ENCODE results near the gene TMEM81. TPM values are rescaled to one million over a fixed set of nuclear protein-coding genes. Genes with fewer than 3 reads are reported as not detected.
A peak's percentile ranks its signal among the peaks of the same experiment; 100 is the strongest.

Gene TMEM81
- total and polyA plus RNA-seq, 2 of the 8 experiments (the other 6 are each of a cell fraction or from before 2014, with no cell fraction given): 2.1 to 5.9 TPM

DNA sequence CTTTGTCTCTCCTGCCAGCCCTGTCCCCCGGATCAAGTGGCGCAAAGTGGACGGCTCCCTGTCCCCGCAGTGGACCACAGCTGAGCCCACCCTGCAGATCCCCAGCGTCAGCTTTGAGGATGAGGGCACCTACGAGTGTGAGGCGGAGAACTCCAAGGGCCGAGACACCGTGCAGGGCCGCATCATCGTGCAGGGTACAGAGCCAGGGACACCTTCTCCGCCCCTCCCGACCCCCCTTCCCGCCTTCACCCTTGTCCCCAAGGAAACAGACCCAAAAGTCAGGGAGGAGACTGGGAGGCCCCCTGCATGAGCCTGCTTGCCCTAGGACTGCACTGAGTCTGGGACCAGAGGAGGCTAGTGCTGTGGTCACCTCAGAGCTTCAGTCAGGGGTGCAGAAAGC is 23.0 kb downstream of the TMEM81 start:
- CTCF ChIA-PET (ENCODE audit: partially characterized antibody): interaction anchor here (0.6 to 38.9 kb wide), 60 partner anchors 11 to 525 kb away, joined by 3 to 1336 read pairs (median 5); partner anchors contain the start of genes CNTN2, NUAK2, TMCC2 and TMEM81
- Histone ChIP-seq H2BK120ac (replicated peaks; ENCODE audit: low read depth, low read length) (no peak overlapping the region), H3K23ac (ENCODE audit: insufficient read length) (no peak overlapping the region), H2BK20ac (ENCODE audit: low read length) (no peak overlapping the region), H3K14ac (ENCODE audit: insufficient read length) (no peak overlapping the region), H2AK5ac (ENCODE audit: low read depth, low read length) (no peak overlapping the region), H4K20me1 (replicated peaks in 1 of 2; ENCODE audit: control insufficient read depth in 1 of 2, insufficient read depth in 2 of 2, low read length in 2 of 2) (no peaks in the 10 kb centered on the region), H2BK15ac (ENCODE audit: low read length) (peak overlapping the region; percentile 90), H3K27ac (ENCODE audit: low read depth, low read length) (no peak overlapping the region), H4K8ac (ENCODE audit: extremely low read depth, insufficient read depth, low read length) (peak overlapping the region; percentile 28; the same call in 1 of the 2 replicates), H3K79me1 (ENCODE audit: low read depth, low read length) (no peaks in the 10 kb centered on the region), H4K5ac (ENCODE audit: insufficient read length, low read depth, low read length) (no peak overlapping the region), H4K91ac (replicated peaks; ENCODE audit: insufficient read length, low read length) (peak overlapping the region; percentile 78), H2BK5ac (ENCODE audit: low read depth, low read length) (no peak overlapping the region), H2AFZ (ENCODE audit: low read length) (0 out of 2 replicates have a peak overlapping the region, but pooled peaks have one; percentile 60), H3K36me3 (ENCODE audit: control insufficient read depth in 2 of 4, insufficient read depth in 4 of 4, low read length in 3 of 4) (no peaks in the 10 kb centered on the region), H3K79me2 (ENCODE audit: control insufficient read depth in 1 of 2, insufficient read depth in 2 of 2, low read length in 2 of 2) (no peaks in the 10 kb centered on the region), H3K27me3 (replicated peaks in 1 of 4; ENCODE audit: control insufficient read depth in 3 of 4, extremely low read depth in 1 of 4, insufficient read depth in 3 of 4, low read length in 3 of 4) (no peaks in the 10 kb centered on the region), H3K18ac (ENCODE audit: extremely low read depth, low read length) (no peak overlapping the region), H3K4ac (replicated peaks; ENCODE audit: insufficient read length, low read depth, low read length) (peak overlapping the region; percentile 27), H3K56ac (replicated peaks; ENCODE audit: insufficient read length, low read depth, low read length) (no peak overlapping the region), H3K23me2 (ENCODE audit: low read depth, low read length) (no peaks in the 10 kb centered on the region), H3K4me2 (ENCODE audit: insufficient read depth in 1 of 2, low read depth in 2 of 2, low read length in 2 of 2) (no peak overlapping the region), H3K4me3 (ENCODE audit: extremely low read depth in 1 of 4, insufficient read depth in 2 of 4, low read depth in 3 of 4, low read length in 4 of 4) (no peak overlapping the region), H2BK12ac (ENCODE audit: low read depth, low read length) (no peak overlapping the region; the same call in 1 of the 2 replicates), H3K9ac (replicated peaks in 1 of 4; ENCODE audit: extremely low read depth in 1 of 4, low read depth in 3 of 4, low read length in 3 of 4) (no peak overlapping the region), H3K4me1 (replicated peaks in 1 of 4; ENCODE audit: control insufficient read depth in 3 of 4, insufficient read depth in 4 of 4, low read length in 3 of 4) (peaks cover 0 to 4% (median 2%) of the 10 kb centered on the region in 4 experiments; a peak in 4 of 7 replicates), H3K9me3 (ENCODE audit: insufficient read depth in 2 of 2, low read depth in 1 of 2, low read length in 1 of 2) (no peaks in the 10 kb centered on the region)
- TF ChIP-seq NRF1 (IDR thresholded peaks at IDR 0.05; ENCODE audit: low read depth, low read length): no peak
- TF ChIP-seq TBP (IDR thresholded peaks at IDR 0.05; ENCODE audit: low read depth, low read length): no peak
- no peak for TF ChIP-seq KDM1A (IDR thresholded peaks at IDR 0.05; ENCODE audit: borderline replicate concordance, low read length)
- no peak for TF ChIP-seq EGR1 (IDR thresholded peaks at IDR 0.05; ENCODE audit: borderline replicate concordance, low read depth, low read length)
- TF ChIP-seq ASH2L (IDR thresholded peaks at IDR 0.05; ENCODE audit: low read length): no peak
- no peak for TF ChIP-seq GTF2F1 (IDR thresholded peaks at IDR 0.05; ENCODE audit: borderline replicate concordance, low read depth, low read length)
- no peak for TF ChIP-seq KDM4A (IDR thresholded peaks at IDR 0.05; ENCODE audit: low read depth, low read length, severe bottlenecking)
- TF ChIP-seq RXRA (IDR thresholded peaks at IDR 0.05; ENCODE audit: insufficient read depth, low read depth, low read length): no peak
- FAIRE-seq (no peak), DNase-seq (ENCODE audit: low read depth in 1 of 2, low spot score in 2 of 2) (no peak)
- 69% methylated on average over 8 of the region's 14 CpGs; no CpG with 5 or more reads in 1 of the 2 experiments for WGBS, 2 experiments (ENCODE audit: extremely low coverage in 1 of 2, insufficient coverage in 1 of 2, insufficient read length in 1 of 2, insufficient replicate concordance in 2 of 2, low coverage in 1 of 2, low lambda C conversion rate in 2 of 2, missing lambda C conversion rate in 1 of 2)
- POLR2A ChIA-PET (ENCODE audit: partially characterized antibody): interaction anchor here (0.8 to 2.5 kb wide), 6 partner anchors 21 to 293 kb away, joined by 3 to 6 read pairs (median 3); no protein-coding TSS in a partner anchor
